GDM1 (cell line): ENCODE data around the gene SART1.
"Not testable (repeated sequence)": the region's sequence is repeated elsewhere in the genome, so short reads cannot be mapped to it uniquely, and the experiment has no call there.

Source experiments
- DNase-seq: peaks from one replicate; lab custom pipeline; 2025; lab: John Stamatoyannopoulos, UW

Gene SART1

GRCh38 chr11:66015936-66016792 is 54.6 kb downstream of the SART1 start:
- no peak for DNase-seq

- DNase-seq, result no peak
These were observed 55.3 kb downstream of the SART1 start for GRCh38 chr11:66016793-66017177.

GRCh38 chr11:66017321-66017720 is 55.8 kb downstream of the SART1 start:
- no peak for DNase-seq

- no peak for DNase-seq
These were observed 58.7 kb downstream of the SART1 start for GRCh38 chr11:66020212-66020611.

GRCh38 chr11:66020618-66021357 is 59.3 kb downstream of the SART1 start:
- DNase-seq, result peak; percentile 52

- DNase-seq, result peak; percentile 56
These were observed 61.1 kb downstream of the SART1 start for GRCh38 chr11:66022401-66023185.

GRCh38 chr11:66023186-66023440 is 61.6 kb downstream of the SART1 start:
- not testable (repeated sequence) for DNase-seq

- DNase-seq, result no peak
These were observed 64.5 kb downstream of the SART1 start, which contains the start of gene CATSPER1 for GRCh38 chr11:66026017-66026529. Gene CATSPER1, minus strand, starts transcription at chr11:66026479. Its CDS starts 100 bp downstream, at chr11:66026379.
